HCT116 (cell line): Measurements from ENCODE around the gene TBC1D17. TPM values are rescaled to one million over a fixed set of nuclear protein-coding genes. Genes with fewer than 3 reads are reported as not detected.

Experiments
- ATAC-seq: fragments of 200-7000 bp; cut with Tn5 transposase; 2 replicates; pipeline ENCODE4 v1.9.1; 2020; ENCODE audit warnings: mild to moderate bottlenecking, moderate library complexity
- BruUV-seq: library from RNA; stranded (reverse); fragments of 400-500 nt; replicated peaks from 2 replicates; lab custom pipeline; 2021; lab: Mats Ljungman, UMichigan
- CTCF ChIA-PET: fragments of 300-600 bp; sonication (Branson Sonifier 250); formaldehyde crosslinking; loops from one replicate; lab custom pipeline; 2021; ENCODE audit warnings: antibody characterized with exemption; lab: Charles Lee
- POLR2A ChIA-PET: fragments of 300-600, 350-600 bp; sonication (Branson Sonifier 250); formaldehyde crosslinking; loops from one replicate; lab custom pipeline; 2021; ENCODE audit warnings: antibody characterized with exemption; lab: Charles Lee
- RAD21 ChIA-PET, 2 experiments: fragments of 300-600 bp; sonication (Branson Sonifier 250); formaldehyde crosslinking; loops; one replicate each; lab custom pipeline; 2023; ENCODE audit warnings: low total read pairs in 2 of 2; ENCODE audit not compliant: uncharacterized antibody in 2 of 2, unreplicated experiment in 2 of 2, low non-redundant PET in 1 of 2; lab: Charles Lee
- DNase-seq: peaks from one replicate; pipeline ENCODE4 v3.0.0-alpha.2; 2010; ENCODE audit warnings: low read depth, low spot score
- H2AFZ ChIP-seq: fragments of 200-600 bp; shearing (Covaris generic), sonication (generic); 2 replicates; pipeline ENCODE4 v1.6.1; 2017; ENCODE audit warnings: low read depth, mixed run types, mixed read lengths, antibody characterized with exemption, low read length; ENCODE audit not compliant: poor library complexity, severe bottlenecking
- H3K27ac ChIP-seq: 2 replicates; pipeline ENCODE4 v1.5.1; 2012; ENCODE audit warnings: low read depth, low read length
- H3K27me3 ChIP-seq: fragments of 200-600 bp; sonication (generic); 2 replicates; pipeline ENCODE4 v1.6.1; 2016; ENCODE audit warnings: mixed run types, low read length, mixed read lengths; ENCODE audit not compliant: insufficient read depth
- H3K36me3 ChIP-seq, 2 experiments: fragments of 200-500 bp in 1 of 2; fragments of 200-600 bp in 1 of 2; sonication (Bioruptor generic) in 1 of 2; sonication (generic) in 1 of 2; 2 replicates each; pipeline versions ENCODE4 v1.5.1 to v1.6.1; 2014 to 2016; ENCODE audit warnings: low read length in 2 of 2, inconsistent platforms in 1 of 2, mixed read lengths in 1 of 2, mixed run types in 1 of 2; ENCODE audit not compliant: insufficient read depth in 2 of 2, control insufficient read depth in 1 of 2
- H3K4me1 ChIP-seq, 2 experiments: fragments of 200-600 bp in 1 of 2; sonication (generic) in 1 of 2; 2 replicates each; pipeline versions ENCODE4 v1.5.1 to v1.6.1; 2012 to 2017; ENCODE audit warnings: low read length in 2 of 2, inconsistent platforms in 1 of 2, mild to moderate bottlenecking in 1 of 2, mixed read lengths in 1 of 2, mixed run types in 1 of 2, moderate library complexity in 1 of 2; ENCODE audit not compliant: insufficient read depth in 2 of 2, control insufficient read depth in 1 of 2
- H3K4me2 ChIP-seq: fragments of 200-600 bp; sonication (generic); 2 replicates; pipeline ENCODE4 v1.6.1; 2017; ENCODE audit warnings: mixed run types, low read length, mixed read lengths
- H3K4me3 ChIP-seq, 2 experiments: fragments of 200-600 bp in 1 of 2; sonication (generic) in 1 of 2; replicated peaks in 1 of 2; 2 replicates each; pipeline ENCODE4 v1.5.1; 2011 to 2016; ENCODE audit warnings: low read length in 2 of 2, control low read depth in 1 of 2, low read depth in 1 of 2, mild to moderate bottlenecking in 1 of 2, mixed read lengths in 1 of 2, mixed run types in 1 of 2
- H3K79me2 ChIP-seq: fragments of 200-600 bp; sonication (generic); 2 replicates; pipeline ENCODE4 v1.6.1; 2017; ENCODE audit warnings: mild to moderate bottlenecking, mixed run types, low read length, moderate library complexity, mixed read lengths; ENCODE audit not compliant: insufficient read depth
- H3K9ac ChIP-seq: fragments of 200-600 bp; sonication (generic); 2 replicates; pipeline ENCODE4 v1.6.1; 2016; ENCODE audit warnings: low read length, mixed read lengths
- H3K9me2 ChIP-seq: fragments of 200-600 bp; sonication (generic), shearing (Covaris generic); 2 replicates; pipeline ENCODE4 v1.6.1; 2017; ENCODE audit warnings: mixed run types, mild to moderate bottlenecking, moderate library complexity; ENCODE audit not compliant: insufficient read depth
- H3K9me3 ChIP-seq, 2 experiments: fragments of 200-500 bp in 1 of 2; fragments of 200-600 bp in 1 of 2; sonication (Bioruptor generic) in 1 of 2; sonication (generic) in 1 of 2; 2 replicates each; pipeline ENCODE4 v1.6.1; 2014 to 2017; ENCODE audit warnings: low read length in 2 of 2, mixed read lengths in 2 of 2, inconsistent platforms in 1 of 2, low read depth in 1 of 2, mild to moderate bottlenecking in 1 of 2, mixed run types in 1 of 2, moderate library complexity in 1 of 2; ENCODE audit not compliant: control insufficient read depth in 1 of 2, insufficient read depth in 1 of 2
- H4K20me1 ChIP-seq: fragments of 200-600 bp; sonication (generic), shearing (Covaris generic); 2 replicates; pipeline ENCODE4 v1.6.1; 2017; ENCODE audit warnings: mixed run types, mild to moderate bottlenecking, moderate library complexity; ENCODE audit not compliant: insufficient read depth
- CBX3 ChIP-seq: IDR thresholded peaks from 2 replicates; pipeline ENCODE4 v1.6.1; 2012; ENCODE audit warnings: low read depth
- FOSL1 ChIP-seq: IDR thresholded peaks from 2 replicates; pipeline ENCODE4 v1.6.1; 2012; ENCODE audit warnings: low read depth
- JUND ChIP-seq: IDR thresholded peaks from 2 replicates; pipeline ENCODE4 v1.6.1; 2012
- MAX ChIP-seq: IDR thresholded peaks from 2 replicates; pipeline ENCODE4 v1.6.1; 2012
- RAD21 ChIP-seq: IDR thresholded peaks from 2 replicates; pipeline ENCODE4 v1.6.1; 2012; ENCODE audit warnings: low read depth, mild to moderate bottlenecking
- REST ChIP-seq: IDR thresholded peaks from 2 replicates; pipeline ENCODE4 v1.6.1; 2012; ENCODE audit warnings: low read depth
- SP1 ChIP-seq: IDR thresholded peaks from 2 replicates; pipeline ENCODE4 v1.6.1; 2012; ENCODE audit warnings: low read depth
- YY1 ChIP-seq: IDR thresholded peaks from 2 replicates; pipeline ENCODE4 v1.6.1; 2011; ENCODE audit warnings: low read length, low read depth, moderate library complexity, mild to moderate bottlenecking; ENCODE audit not compliant: insufficient replicate concordance; ENCODE audit errors: extremely low read depth
- intact Hi-C: fragments of 100-400 bp; cut with micrococcal nuclease; formaldehyde crosslinking; loops from 2 replicates; pipeline ENCODE4 v1.10.0; 2022
- total RNA-seq: library from RNA; stranded (reverse); gene quantifications from one replicate; pipeline ENCODE4 v1.2.1, GENCODE V29; 2021; ENCODE audit not compliant: unreplicated experiment

Gene TBC1D17
- total RNA-seq, 1 experiment from 2014 or later = 32.9 TPM

GRCh38 chr19:49847731-49848696 lies 29.5 kb upstream of the TBC1D17 start:
- H3K9me2 ChIP-seq = no peaks in the 10 kb centered on the region
- H4K20me1 ChIP-seq = no peaks in the 10 kb centered on the region
- POLR2A ChIA-PET = interaction anchor here (1.1 kb wide), 1 partner anchor 19 kb away, joined by 5 read pairs; no protein-coding TSS in a partner anchor
- H3K27ac ChIP-seq = peak overlapping the region; percentile 91
- DNase-seq = peak; percentile 46
- TF ChIP-seq SP1 = peak; percentile 35; the same call in 1 of the 2 replicates
- TF ChIP-seq FOSL1 = peak; percentile 60; the same call in 1 of the 2 replicates
- peak; percentile 55; the same call in 1 of the 2 replicates for TF ChIP-seq CBX3
- TF ChIP-seq JUND = peak; percentile 30
- no peak for TF ChIP-seq REST
- TF ChIP-seq MAX = peak; percentile 48
- TF ChIP-seq YY1 = no peak
- TF ChIP-seq RAD21 = peak; percentile 8; the same call in 1 of the 2 replicates
- H3K9me3 ChIP-seq = no peaks in the 10 kb centered on the region
- peak overlapping the region in 1 of 2 experiments; percentile 19; a peak in 2 of 4 replicates for H3K4me3 ChIP-seq
- H3K9ac ChIP-seq = 0 out of 2 replicates have a peak overlapping the region, but pooled peaks have one; percentile 24
- RAD21 ChIA-PET = interaction anchor here in 1 of 2 experiments (0.7 kb wide), 1 partner anchor 68 kb away, joined by 3 read pairs; no protein-coding TSS in a partner anchor
- H3K36me3 ChIP-seq = no peaks in the 10 kb centered on the region; a peak in 1 of 4 replicates
- no peak for ATAC-seq
- H3K4me1 ChIP-seq = peaks cover 34 to 42% of the 10 kb centered on the region in 2 experiments
- H3K79me2 ChIP-seq = peaks cover 14% of the 10 kb centered on the region
- H2AFZ ChIP-seq = no peak overlapping the region
- CTCF ChIA-PET = interaction anchor here (1.0 kb wide), 1 partner anchor 17 kb away, joined by 3 read pairs; no protein-coding TSS in a partner anchor
- intact Hi-C loops = no loop called here
- peak overlapping the region; percentile 70 for H3K4me2 ChIP-seq
- no TSS peak for BruUV-seq
- H3K27me3 ChIP-seq = no peaks in the 10 kb centered on the region
